HepG2 (cell line): ENCODE results near the gene ZNF345. TPM values are rescaled to one million over a fixed set of nuclear protein-coding genes. Genes with fewer than 3 reads are reported as not detected.

Source experiments
- BCL6 ChIP-seq: IDR thresholded peaks from 2 replicates; pipeline ENCODE4 v1.6.1; 2016; ENCODE audit warnings: missing genetic modification reagents, missing compliant biosample characterization
- KLF9 ChIP-seq: IDR thresholded peaks from 2 replicates; pipeline ENCODE4 v1.6.1; 2016; ENCODE audit warnings: low read depth
- MLLT10 ChIP-seq: sonication (generic); formaldehyde crosslinking; IDR thresholded peaks from 2 replicates; pipeline ENCODE4 v1.4.0; 2020; ENCODE audit warnings: missing genetic modification reagents
- MXI1 ChIP-seq: IDR thresholded peaks from 3 replicates; pipeline ENCODE4 v1.6.1; 2012; ENCODE audit warnings: low read depth, low read length, inconsistent platforms, borderline replicate concordance
- NBN ChIP-seq: fragments of 450-650 bp; conservative IDR thresholded peaks from 2 replicates; pipeline ENCODE4 v1.6.1; 2017
- NRL ChIP-seq: sonication (generic); formaldehyde crosslinking; IDR thresholded peaks from 2 replicates; pipeline ENCODE4 v1.5.0; 2020; ENCODE audit warnings: missing genetic modification reagents, mild to moderate bottlenecking, moderate library complexity, borderline replicate concordance
- REXO4 ChIP-seq: sonication (generic); formaldehyde crosslinking; IDR thresholded peaks from 2 replicates; pipeline ENCODE4 v1.8.0; 2022; ENCODE audit warnings: missing genetic modification reagents, mild to moderate bottlenecking, borderline replicate concordance
- SMARCC2 ChIP-seq: fragments of 450-650 bp; IDR thresholded peaks from 2 replicates; pipeline ENCODE4 v1.6.1; 2017; ENCODE audit warnings: antibody characterized with exemption, mild to moderate bottlenecking
- SMARCE1 ChIP-seq: fragments of 450-650 bp; IDR thresholded peaks from 2 replicates; pipeline ENCODE4 v1.6.1; 2017; ENCODE audit warnings: borderline replicate concordance
- SNAI1 ChIP-seq: sonication (generic); formaldehyde crosslinking; IDR thresholded peaks from 2 replicates; pipeline ENCODE4 v1.5.0; 2020; ENCODE audit warnings: mild to moderate bottlenecking, missing genetic modification reagents, borderline replicate concordance
- ZFP41 ChIP-seq: sonication (generic); formaldehyde crosslinking; IDR thresholded peaks from 2 replicates; pipeline ENCODE4 v1.4.0; 2020; ENCODE audit warnings: mild to moderate bottlenecking, missing genetic modification reagents, borderline replicate concordance
- ZNF235 ChIP-seq: sonication (generic); formaldehyde crosslinking; IDR thresholded peaks from 2 replicates; pipeline ENCODE4 v1.8.1; 2023; ENCODE audit warnings: mild to moderate bottlenecking, missing genetic modification reagents, borderline replicate concordance
- ZNF296 ChIP-seq: sonication (generic); formaldehyde crosslinking; conservative IDR thresholded peaks from 2 replicates; pipeline ENCODE4 v1.5.0; 2020; ENCODE audit warnings: mild to moderate bottlenecking, missing genetic modification reagents
- ZNF564 ChIP-seq: sonication (generic); formaldehyde crosslinking; IDR thresholded peaks from 2 replicates; pipeline ENCODE4 v1.8.1; 2023; ENCODE audit warnings: mild to moderate bottlenecking, missing genetic modification reagents
- ZNF577 ChIP-seq: sonication (generic); formaldehyde crosslinking; IDR thresholded peaks from 2 replicates; pipeline ENCODE4 v1.4.0; 2020; ENCODE audit warnings: mild to moderate bottlenecking, low read depth, missing genetic modification reagents, borderline replicate concordance
- ZNF589 ChIP-seq: sonication (generic); formaldehyde crosslinking; conservative IDR thresholded peaks from 2 replicates; pipeline ENCODE4 v1.8.0; 2022; ENCODE audit warnings: mild to moderate bottlenecking, moderate library complexity, missing genetic modification reagents
- polyA plus RNA-seq, 8 experiments: library from polyadenylated mRNA; depleted of rRNA in 3 of 8; stranded (reverse) in 7 of 8; unstranded in 1 of 8; fragments of >200 nt; fragmentation: Illumina TruSeq in 4 of 8; extraction: Trizol in 4 of 8; gene quantifications; 2 replicates each; pipeline versions ENCODE4 v1.2.1 to v1.2.3, GENCODE V29; 2011 to 2016; ENCODE audit warnings: low read depth in 4 of 8, missing spikeins in 1 of 8, mixed read lengths in 1 of 8; ENCODE audit not compliant: insufficient read depth in 1 of 8
- total RNA-seq, 5 experiments: library from RNA; depleted of rRNA; stranded (reverse); fragments of >200 nt; fragmentation: Illumina TruSeq; extraction: Trizol; gene quantifications; 2 replicates each; pipeline ENCODE4 v1.2.3, GENCODE V29; 2016; ENCODE audit warnings: low read depth in 1 of 5
- TF ChIP-seq, protein P1 (sequence below): IDR thresholded peaks from 2 replicates; pipeline ENCODE4 v1.6.1; 2012; ENCODE audit warnings: low read depth, low read length, improper control_type of control experiment
- TF ChIP-seq, protein P2 (sequence below): sonication (generic); formaldehyde crosslinking; IDR thresholded peaks from 2 replicates; pipeline ENCODE4 v1.4.0; 2020; ENCODE audit warnings: missing genetic modification reagents, borderline replicate concordance
- TF ChIP-seq, protein P3 (sequence below): sonication (generic); formaldehyde crosslinking; IDR thresholded peaks from 2 replicates; pipeline ENCODE4 v1.4.0; 2020; ENCODE audit warnings: mild to moderate bottlenecking, missing genetic modification reagents
- TF ChIP-seq, protein P4 (sequence below): sonication (generic); formaldehyde crosslinking; IDR thresholded peaks from 2 replicates; pipeline ENCODE4 v1.4.0; 2020; ENCODE audit warnings: mild to moderate bottlenecking, missing genetic modification reagents

ZNF345 gene
- total and polyA plus RNA-seq, 2 of the 13 experiments (the other 11 are each of a cell fraction or from before 2014, with no cell fraction given): 2.6 to 2.9 TPM

DNA sequence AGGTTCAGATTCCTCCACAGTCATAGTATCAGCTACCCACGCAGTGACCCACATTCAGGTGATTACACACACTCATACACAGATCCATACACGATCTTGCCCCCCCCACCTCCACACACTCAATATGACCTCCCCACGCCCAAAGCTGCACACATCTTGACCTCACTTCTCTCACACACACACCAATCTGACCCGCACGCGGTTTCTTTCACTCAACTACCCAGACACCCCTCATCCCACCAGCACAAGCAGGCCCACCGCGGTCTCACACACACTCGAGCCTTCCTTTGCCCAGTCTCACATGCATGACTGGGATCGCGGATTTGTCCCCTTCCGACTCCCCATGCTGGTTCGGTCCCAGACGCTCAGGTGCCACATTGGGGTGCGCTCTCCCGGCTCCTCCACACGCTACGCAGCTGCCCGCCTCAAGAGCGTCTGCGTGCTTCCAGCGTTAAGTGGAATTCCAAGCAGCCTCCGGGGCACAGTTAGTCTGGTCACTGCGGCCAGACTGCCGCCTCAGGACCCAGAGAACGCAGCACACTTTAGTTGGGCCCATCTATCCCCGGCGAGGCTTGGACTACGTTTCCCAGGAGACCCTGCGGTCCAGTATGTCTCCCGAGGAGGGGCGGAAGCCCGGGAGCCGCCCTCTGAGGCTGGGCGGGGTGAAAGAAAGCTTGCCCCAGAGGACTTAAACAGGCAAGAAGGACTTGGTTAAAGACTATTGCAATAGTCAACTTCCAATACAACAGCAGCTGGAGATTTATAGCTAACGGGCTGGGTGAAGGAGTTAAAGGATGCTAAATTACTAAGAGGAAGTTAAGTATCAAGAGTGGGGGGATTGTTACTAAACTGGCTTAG is 746 bp upstream of the ZNF345 start (continued):
- TF ChIP-seq, protein P1, sequence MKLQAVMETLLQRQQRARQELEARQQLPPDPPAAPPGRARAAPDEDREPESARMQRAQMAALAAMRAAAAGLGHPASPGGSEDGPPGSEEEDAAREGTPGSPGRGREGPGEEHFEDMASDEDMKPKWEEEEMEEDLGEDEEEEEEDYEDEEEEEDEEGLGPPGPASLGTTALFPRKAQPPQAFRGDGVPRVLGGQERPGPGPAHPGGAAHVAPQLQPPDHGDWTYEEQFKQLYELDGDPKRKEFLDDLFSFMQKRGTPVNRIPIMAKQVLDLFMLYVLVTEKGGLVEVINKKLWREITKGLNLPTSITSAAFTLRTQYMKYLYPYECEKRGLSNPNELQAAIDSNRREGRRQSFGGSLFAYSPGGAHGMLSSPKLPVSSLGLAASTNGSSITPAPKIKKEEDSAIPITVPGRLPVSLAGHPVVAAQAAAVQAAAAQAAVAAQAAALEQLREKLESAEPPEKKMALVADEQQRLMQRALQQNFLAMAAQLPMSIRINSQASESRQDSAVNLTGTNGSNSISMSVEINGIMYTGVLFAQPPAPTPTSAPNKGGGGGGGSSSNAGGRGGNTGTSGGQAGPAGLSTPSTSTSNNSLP: no peak
- TF ChIP-seq, protein P2, sequence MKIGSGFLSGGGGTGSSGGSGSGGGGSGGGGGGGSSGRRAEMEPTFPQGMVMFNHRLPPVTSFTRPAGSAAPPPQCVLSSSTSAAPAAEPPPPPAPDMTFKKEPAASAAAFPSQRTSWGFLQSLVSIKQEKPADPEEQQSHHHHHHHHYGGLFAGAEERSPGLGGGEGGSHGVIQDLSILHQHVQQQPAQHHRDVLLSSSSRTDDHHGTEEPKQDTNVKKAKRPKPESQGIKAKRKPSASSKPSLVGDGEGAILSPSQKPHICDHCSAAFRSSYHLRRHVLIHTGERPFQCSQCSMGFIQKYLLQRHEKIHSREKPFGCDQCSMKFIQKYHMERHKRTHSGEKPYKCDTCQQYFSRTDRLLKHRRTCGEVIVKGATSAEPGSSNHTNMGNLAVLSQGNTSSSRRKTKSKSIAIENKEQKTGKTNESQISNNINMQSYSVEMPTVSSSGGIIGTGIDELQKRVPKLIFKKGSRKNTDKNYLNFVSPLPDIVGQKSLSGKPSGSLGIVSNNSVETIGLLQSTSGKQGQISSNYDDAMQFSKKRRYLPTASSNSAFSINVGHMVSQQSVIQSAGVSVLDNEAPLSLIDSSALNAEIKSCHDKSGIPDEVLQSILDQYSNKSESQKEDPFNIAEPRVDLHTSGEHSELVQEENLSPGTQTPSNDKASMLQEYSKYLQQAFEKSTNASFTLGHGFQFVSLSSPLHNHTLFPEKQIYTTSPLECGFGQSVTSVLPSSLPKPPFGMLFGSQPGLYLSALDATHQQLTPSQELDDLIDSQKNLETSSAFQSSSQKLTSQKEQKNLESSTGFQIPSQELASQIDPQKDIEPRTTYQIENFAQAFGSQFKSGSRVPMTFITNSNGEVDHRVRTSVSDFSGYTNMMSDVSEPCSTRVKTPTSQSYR: no peak
- peak; percentile 45; the same call in 1 of the 2 replicates for TF ChIP-seq ZNF235 (CRISPR knock-in tag)
- TF ChIP-seq KLF9 (CRISPR knock-in tag): no peak
- TF ChIP-seq SNAI1 (CRISPR knock-in tag): 0 out of 2 replicates have a peak, but pooled peaks have one; percentile 33
- TF ChIP-seq NBN: no peak
- no peak for TF ChIP-seq BCL6 (CRISPR knock-in tag)
- TF ChIP-seq, protein P3, sequence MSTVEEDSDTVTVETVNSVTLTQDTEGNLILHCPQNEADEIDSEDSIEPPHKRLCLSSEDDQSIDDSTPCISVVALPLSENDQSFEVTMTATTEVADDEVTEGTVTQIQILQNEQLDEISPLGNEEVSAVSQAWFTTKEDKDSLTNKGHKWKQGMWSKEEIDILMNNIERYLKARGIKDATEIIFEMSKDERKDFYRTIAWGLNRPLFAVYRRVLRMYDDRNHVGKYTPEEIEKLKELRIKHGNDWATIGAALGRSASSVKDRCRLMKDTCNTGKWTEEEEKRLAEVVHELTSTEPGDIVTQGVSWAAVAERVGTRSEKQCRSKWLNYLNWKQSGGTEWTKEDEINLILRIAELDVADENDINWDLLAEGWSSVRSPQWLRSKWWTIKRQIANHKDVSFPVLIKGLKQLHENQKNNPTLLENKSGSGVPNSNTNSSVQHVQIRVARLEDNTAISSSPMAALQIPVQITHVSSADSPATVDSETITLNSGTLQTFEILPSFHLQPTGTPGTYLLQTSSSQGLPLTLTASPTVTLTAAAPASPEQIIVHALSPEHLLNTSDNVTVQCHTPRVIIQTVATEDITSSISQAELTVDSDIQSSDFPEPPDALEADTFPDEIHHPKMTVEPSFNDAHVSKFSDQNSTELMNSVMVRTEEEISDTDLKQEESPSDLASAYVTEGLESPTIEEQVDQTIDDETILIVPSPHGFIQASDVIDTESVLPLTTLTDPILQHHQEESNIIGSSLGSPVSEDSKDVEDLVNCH (CRISPR knock-in tag): no peak
- TF ChIP-seq ZNF577 (CRISPR knock-in tag): no peak
- TF ChIP-seq, protein P4, sequence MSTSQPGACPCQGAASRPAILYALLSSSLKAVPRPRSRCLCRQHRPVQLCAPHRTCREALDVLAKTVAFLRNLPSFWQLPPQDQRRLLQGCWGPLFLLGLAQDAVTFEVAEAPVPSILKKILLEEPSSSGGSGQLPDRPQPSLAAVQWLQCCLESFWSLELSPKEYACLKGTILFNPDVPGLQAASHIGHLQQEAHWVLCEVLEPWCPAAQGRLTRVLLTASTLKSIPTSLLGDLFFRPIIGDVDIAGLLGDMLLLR (CRISPR knock-in tag): peak; percentile 71; the same call in 1 of the 2 replicates
- TF ChIP-seq SMARCE1: no peak
- no peak for TF ChIP-seq ZNF564 (CRISPR knock-in tag)
- TF ChIP-seq ZFP41 (CRISPR knock-in tag): no peak
- no peak for TF ChIP-seq SMARCC2
- no peak for TF ChIP-seq ZNF589
- TF ChIP-seq ZNF296: no peak
- TF ChIP-seq MLLT10: no peak
- no peak; the same call in 1 of the 2 replicates for TF ChIP-seq NRL (CRISPR knock-in tag)
- TF ChIP-seq MXI1: no peak; the same call in 2 of the 3 replicates
- TF ChIP-seq REXO4 (CRISPR knock-in tag): no peak
